Esophagus squamous epithelium (tissue), 4 donors: ENCODE results near the gene ECPAS.
"Not testable (repeated sequence)": the region's sequence is repeated elsewhere in the genome, so short reads cannot be mapped to it uniquely, and the experiment has no call there.

ENCODE experiments used
- POLR2A ChIP-seq, 4 donors: fragments of 450-650 bp; IDR thresholded peaks; one replicate each; pipeline ENCODE4 v1.6.1; 2017; ENCODE audit warnings: antibody characterized with exemption in 4 of 4, mild to moderate bottlenecking in 4 of 4, moderate library complexity in 3 of 4
- TF ChIP-seq, protein P1 (sequence below), 6 experiments: fragments of 450-650 bp in 4 of 6; fragments of 200-600 bp in 2 of 6; sonication (generic) in 2 of 6; IDR thresholded peaks; one replicate each; pipeline ENCODE4 v1.5.1; 2016 to 2019; ENCODE audit warnings: antibody characterized with exemption in 6 of 6, mild to moderate bottlenecking in 4 of 6, moderate library complexity in 4 of 6

GRCh38 chr9:111334318-111334863, 149.8 kb downstream of the ECPAS start:
- TF ChIP-seq, protein P1, sequence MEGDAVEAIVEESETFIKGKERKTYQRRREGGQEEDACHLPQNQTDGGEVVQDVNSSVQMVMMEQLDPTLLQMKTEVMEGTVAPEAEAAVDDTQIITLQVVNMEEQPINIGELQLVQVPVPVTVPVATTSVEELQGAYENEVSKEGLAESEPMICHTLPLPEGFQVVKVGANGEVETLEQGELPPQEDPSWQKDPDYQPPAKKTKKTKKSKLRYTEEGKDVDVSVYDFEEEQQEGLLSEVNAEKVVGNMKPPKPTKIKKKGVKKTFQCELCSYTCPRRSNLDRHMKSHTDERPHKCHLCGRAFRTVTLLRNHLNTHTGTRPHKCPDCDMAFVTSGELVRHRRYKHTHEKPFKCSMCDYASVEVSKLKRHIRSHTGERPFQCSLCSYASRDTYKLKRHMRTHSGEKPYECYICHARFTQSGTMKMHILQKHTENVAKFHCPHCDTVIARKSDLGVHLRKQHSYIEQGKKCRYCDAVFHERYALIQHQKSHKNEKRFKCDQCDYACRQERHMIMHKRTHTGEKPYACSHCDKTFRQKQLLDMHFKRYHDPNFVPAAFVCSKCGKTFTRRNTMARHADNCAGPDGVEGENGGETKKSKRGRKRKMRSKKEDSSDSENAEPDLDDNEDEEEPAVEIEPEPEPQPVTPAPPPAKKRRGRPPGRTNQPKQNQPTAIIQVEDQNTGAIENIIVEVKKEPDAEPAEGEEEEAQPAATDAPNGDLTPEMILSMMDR (IDR thresholded peaks at IDR 0.05), result not testable (repeated sequence)
- TF ChIP-seq POLR2A (IDR thresholded peaks at IDR 0.05), result not testable (repeated sequence)
